Endothelial cell (in vitro differentiated cells): Measurements from ENCODE around the gene EMD. TPM values are rescaled to one million over a fixed set of nuclear protein-coding genes. Genes with fewer than 3 reads are reported as not detected.

ENCODE experiments used
- DNase-seq: peaks from one replicate; pipeline ENCODE4 v3.0.0; 2021; ENCODE audit warnings: low spot score
- H3K27ac Mint-ChIP-seq: one replicate; pipeline ENCODE4 v1.8.0; 2021; ENCODE audit warnings: mixed read lengths, inconsistent platforms; ENCODE audit not compliant: unreplicated experiment
- H3K27me3 Mint-ChIP-seq: one replicate; pipeline ENCODE4 v1.8.0; 2021; ENCODE audit warnings: mild to moderate bottlenecking, moderate library complexity, mixed read lengths, inconsistent platforms; ENCODE audit not compliant: unreplicated experiment
- H3K36me3 Mint-ChIP-seq: one replicate; pipeline ENCODE4 v1.8.0; 2021; ENCODE audit warnings: mild to moderate bottlenecking, low read depth, mixed read lengths, inconsistent platforms; ENCODE audit not compliant: unreplicated experiment
- H3K4me1 Mint-ChIP-seq: one replicate; pipeline ENCODE4 v1.8.0; 2021; ENCODE audit warnings: mild to moderate bottlenecking, mixed read lengths, inconsistent platforms; ENCODE audit not compliant: unreplicated experiment
- H3K4me3 Mint-ChIP-seq: one replicate; pipeline ENCODE4 v1.8.0; 2021; ENCODE audit warnings: mild to moderate bottlenecking, mixed read lengths, inconsistent platforms; ENCODE audit not compliant: unreplicated experiment
- H3K9me3 Mint-ChIP-seq: one replicate; pipeline ENCODE4 v1.8.0; 2021; ENCODE audit warnings: mixed read lengths, inconsistent platforms; ENCODE audit not compliant: unreplicated experiment
- total RNA-seq: library from RNA; stranded (reverse); fragmentation: NEBNext Ultra II Directional; extraction: Animal tissue kit (Norgen Biotek cat#: 25700); gene quantifications from one replicate; pipeline ENCODE4 v1.2.1, GENCODE V29; 2021; ENCODE audit not compliant: unreplicated experiment
- TF ChIP-seq, protein P1 (sequence below): fragments of 200-600 bp; sonication (generic); IDR thresholded peaks from one replicate; pipeline ENCODE4 v1.5.0; 2021; ENCODE audit warnings: antibody characterized with exemption; ENCODE audit not compliant: unreplicated experiment

The EMD gene
- total RNA-seq, 1 donor from 2014 or later: 44.7 TPM

DNA sequence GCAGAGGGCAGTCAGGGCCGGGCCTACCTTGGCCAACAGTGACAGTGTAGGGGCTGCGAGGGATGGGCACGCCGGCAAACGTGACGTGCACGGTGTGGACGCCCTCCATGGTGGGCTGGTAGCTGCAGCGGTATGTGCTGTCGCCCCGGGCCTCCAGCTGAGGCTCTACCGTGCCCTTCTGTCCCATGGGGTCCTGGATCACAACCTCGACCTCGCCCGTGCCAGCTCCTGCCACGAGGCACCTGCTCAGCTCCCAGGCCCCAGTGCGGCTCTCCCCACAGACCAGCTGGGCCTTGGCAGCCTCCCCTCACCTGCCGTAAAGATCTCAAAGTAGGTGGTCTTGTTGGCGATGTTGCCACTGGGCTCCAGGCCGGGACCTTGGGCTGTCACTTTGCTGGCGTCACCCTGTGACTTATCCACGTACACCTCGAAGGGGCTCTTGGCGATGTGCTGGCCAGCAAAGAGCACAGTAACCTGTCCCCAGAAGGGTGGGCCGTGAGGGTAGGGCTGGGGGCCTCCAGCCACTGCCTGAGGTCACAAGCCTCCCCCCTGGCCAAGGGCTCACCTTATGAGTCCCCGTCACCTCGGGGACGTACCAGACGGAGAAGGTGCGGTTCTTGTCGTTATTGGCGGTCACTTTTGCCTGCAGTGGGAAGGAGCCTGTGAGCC is 13.0 kb upstream of the EMD start:
- H3K9me3 Mint-ChIP-seq: no peaks in the 10 kb centered on the region
- H3K27ac Mint-ChIP-seq: no peak overlapping the region
- DNase-seq: no peak
- H3K36me3 Mint-ChIP-seq: peaks cover 6% of the 10 kb centered on the region
- TF ChIP-seq, protein P1, sequence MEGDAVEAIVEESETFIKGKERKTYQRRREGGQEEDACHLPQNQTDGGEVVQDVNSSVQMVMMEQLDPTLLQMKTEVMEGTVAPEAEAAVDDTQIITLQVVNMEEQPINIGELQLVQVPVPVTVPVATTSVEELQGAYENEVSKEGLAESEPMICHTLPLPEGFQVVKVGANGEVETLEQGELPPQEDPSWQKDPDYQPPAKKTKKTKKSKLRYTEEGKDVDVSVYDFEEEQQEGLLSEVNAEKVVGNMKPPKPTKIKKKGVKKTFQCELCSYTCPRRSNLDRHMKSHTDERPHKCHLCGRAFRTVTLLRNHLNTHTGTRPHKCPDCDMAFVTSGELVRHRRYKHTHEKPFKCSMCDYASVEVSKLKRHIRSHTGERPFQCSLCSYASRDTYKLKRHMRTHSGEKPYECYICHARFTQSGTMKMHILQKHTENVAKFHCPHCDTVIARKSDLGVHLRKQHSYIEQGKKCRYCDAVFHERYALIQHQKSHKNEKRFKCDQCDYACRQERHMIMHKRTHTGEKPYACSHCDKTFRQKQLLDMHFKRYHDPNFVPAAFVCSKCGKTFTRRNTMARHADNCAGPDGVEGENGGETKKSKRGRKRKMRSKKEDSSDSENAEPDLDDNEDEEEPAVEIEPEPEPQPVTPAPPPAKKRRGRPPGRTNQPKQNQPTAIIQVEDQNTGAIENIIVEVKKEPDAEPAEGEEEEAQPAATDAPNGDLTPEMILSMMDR: no peak
- H3K27me3 Mint-ChIP-seq: peaks cover 5% of the 10 kb centered on the region
- no peaks in the 10 kb centered on the region for H3K4me1 Mint-ChIP-seq
- no peak overlapping the region for H3K4me3 Mint-ChIP-seq

DNA sequence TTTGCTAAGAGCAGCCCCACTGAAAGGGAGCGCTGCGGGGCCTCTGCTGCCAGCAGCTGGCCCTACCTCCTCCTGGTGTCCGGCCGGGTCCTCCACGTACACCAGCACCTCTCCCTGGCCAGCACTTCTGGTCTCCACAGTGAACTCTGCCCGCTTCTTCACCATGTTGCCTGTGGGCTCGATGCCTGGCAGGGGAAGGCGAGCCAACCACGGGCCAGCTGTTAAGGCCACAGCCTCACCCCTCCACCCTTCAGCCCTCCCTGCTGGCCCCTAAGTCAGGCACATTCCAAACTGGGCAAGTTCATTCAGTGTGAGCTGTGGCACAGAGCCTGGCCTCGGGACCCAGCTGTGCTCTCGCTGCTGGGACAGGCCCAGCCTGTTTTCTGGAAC is 12.4 kb upstream of the EMD start:
- H3K27me3 Mint-ChIP-seq: peaks cover 5% of the 10 kb centered on the region
- TF ChIP-seq, protein P1: no peak
- no peak overlapping the region for H3K4me3 Mint-ChIP-seq
- H3K9me3 Mint-ChIP-seq: no peaks in the 10 kb centered on the region
- peaks cover 6% of the 10 kb centered on the region for H3K36me3 Mint-ChIP-seq
- H3K4me1 Mint-ChIP-seq: no peaks in the 10 kb centered on the region
- no peak overlapping the region for H3K27ac Mint-ChIP-seq
- no peak for DNase-seq

DNA sequence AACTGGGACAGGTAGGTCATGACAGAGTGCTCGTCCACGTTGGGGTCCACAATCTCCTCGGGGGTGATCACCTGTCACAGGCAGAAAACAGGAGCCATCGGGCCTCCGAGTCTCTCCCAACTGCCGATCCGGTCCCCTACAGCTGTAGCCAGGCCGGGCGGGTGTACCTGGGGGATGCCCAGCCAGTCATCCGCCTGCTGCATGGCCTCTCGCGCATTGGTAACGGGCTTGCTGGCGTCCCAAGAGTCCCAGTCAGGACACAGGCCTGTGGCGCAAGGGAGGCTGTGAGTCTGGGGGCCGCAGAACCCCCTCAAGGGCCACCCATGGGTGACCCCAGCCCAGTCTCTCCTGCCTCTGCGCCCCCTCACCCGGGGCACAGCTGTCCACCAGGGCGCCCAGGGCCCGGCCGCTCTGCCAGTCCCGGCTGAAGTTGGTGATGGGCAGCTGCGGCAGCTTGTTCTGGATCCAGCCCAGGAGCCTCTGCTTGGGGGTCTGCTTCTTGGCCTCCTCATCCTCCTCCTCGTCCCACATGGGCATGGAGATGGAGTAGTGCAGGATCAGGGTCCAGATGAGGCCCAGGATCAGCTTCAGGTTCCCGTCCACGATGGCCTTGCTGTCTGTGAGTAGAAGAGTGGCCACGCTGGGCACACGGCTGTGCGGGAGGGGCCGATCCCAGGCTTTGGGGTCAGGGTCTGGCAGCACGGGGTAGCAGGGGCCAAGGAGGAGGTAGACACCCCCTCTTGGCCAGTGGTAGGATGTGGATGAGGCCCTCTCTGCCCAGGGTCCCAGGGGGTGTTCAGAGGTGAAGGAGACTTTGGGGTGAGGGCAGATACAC is 11.4 kb upstream of the EMD start:
- Mint-ChIP-seq H3K36me3 (peaks cover 5% of the 10 kb centered on the region), H3K9me3 (no peaks in the 10 kb centered on the region), H3K4me3 (peak overlapping the region; percentile 31), H3K27ac (no peak overlapping the region), H3K27me3 (peaks cover 5% of the 10 kb centered on the region), H3K4me1 (no peaks in the 10 kb centered on the region)
- TF ChIP-seq, protein P1: no peak
- DNase-seq: no peak

DNA sequence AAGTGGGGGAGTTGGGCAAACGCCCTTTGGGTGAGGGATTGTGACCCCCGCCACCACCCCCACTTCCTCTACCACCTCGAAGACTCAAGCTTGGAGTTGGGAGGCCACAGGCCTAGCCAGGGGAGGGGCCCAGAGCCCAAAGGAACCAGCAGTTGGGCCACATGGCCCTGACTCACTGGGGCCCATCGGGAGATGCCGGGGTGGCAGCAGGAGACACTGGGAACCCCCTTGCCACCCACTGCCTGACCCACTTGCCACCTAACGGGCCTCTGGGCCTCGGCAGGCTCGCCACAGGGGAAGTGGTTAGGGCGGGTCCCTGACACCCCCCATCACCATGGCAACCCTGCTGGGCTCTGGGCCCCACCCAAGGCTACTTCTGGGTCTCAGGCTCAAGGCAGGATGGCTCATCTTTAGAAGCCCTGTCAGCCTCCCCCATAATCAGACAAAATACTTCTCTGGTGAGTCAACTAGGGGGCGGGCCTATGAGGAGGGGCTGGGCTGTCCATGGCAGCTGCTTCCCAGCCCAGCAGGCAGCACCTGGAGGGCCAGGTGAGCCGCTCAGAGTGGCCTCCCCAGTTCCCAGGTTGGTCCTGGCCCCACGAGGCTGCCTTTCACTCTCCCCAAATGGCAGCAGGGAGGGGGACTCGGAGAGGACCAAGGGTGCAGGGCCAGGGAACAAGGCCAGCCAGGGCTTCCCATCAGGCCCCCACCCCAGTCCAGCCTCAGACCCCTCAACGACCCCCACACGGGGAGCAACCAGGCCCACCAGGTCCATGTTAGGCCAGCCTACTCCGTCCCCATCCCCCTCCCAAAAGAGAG is 10.3 kb upstream of the EMD start:
- peak overlapping the region; percentile 18 for H3K27ac Mint-ChIP-seq

More for the DNA sequence above, 10.3 kb upstream of the EMD start:
- Mint-ChIP-seq H3K27me3 (peaks cover 3% of the 10 kb centered on the region), H3K36me3 (no peaks in the 10 kb centered on the region), H3K4me3 (peak overlapping the region; percentile 67), H3K4me1 (no peaks in the 10 kb centered on the region), H3K9me3 (no peaks in the 10 kb centered on the region)
- TF ChIP-seq, protein P1: no peak
- no peak for DNase-seq
